ENCODE results near the gene ZDHHC18. TPM values are rescaled to one million over a fixed set of nuclear protein-coding genes. Genes with fewer than 3 reads are reported as not detected.
A peak's percentile ranks its signal among the peaks of the same experiment; 100 is the strongest.

Gene ZDHHC18
- total and polyA plus RNA-seq, 5 donors from 2014 or later: 4.4 to 73.6 (median 14.2) TPM

GRCh38 chr1:26856604-26857469 is 30.3 kb downstream of the ZDHHC18 start:
- H3K4me3 Mint-ChIP-seq: no peak overlapping the region
- peaks cover 0 to 2% (median 0%) of the 10 kb centered on the region in 4 donors for H3K4me1 Mint-ChIP-seq
- peak overlapping the region in 1 of 3 donors; percentile 69 for H3K27ac Mint-ChIP-seq
- H3K4me1 ChIP-seq (ENCODE audit: control insufficient read depth, insufficient read depth, low read length, poor library complexity, severe bottlenecking): no peaks in the 10 kb centered on the region
- H3K4me3 ChIP-seq (ENCODE audit: low read depth, low read length): no peak overlapping the region
- H3K27me3 Mint-ChIP-seq: no peaks in the 10 kb centered on the region
- peaks cover 51% of the 10 kb centered on the region for H3K36me3 ChIP-seq (ENCODE audit: control insufficient read depth, insufficient read depth, low read length)
- no peaks in the 10 kb centered on the region for H3K27me3 ChIP-seq (ENCODE audit: control insufficient read depth, insufficient read depth, low read length)
- DNase-seq (no peak), ATAC-seq (ENCODE audit: low read depth in 2 of 2) (no peak)
- no peak overlapping the region for H3K27ac ChIP-seq (ENCODE audit: insufficient read depth, low read length, poor library complexity, severe bottlenecking)
- no peaks in the 10 kb centered on the region for H3K9me3 Mint-ChIP-seq
- peaks cover 22% of the 10 kb centered on the region for H3K36me3 Mint-ChIP-seq
- no peaks in the 10 kb centered on the region for H3K9me3 ChIP-seq (ENCODE audit: control insufficient read depth in 2 of 2, low read length in 2 of 2)

- no peaks in the 10 kb centered on the region for H3K27me3 Mint-ChIP-seq
- peaks cover 43% of the 10 kb centered on the region for H3K36me3 ChIP-seq (ENCODE audit: control insufficient read depth, insufficient read depth, low read length)
- H3K4me3 Mint-ChIP-seq: no peak overlapping the region
- peaks cover 1% of the 10 kb centered on the region for H3K4me1 ChIP-seq (ENCODE audit: control insufficient read depth, insufficient read depth, low read length, poor library complexity, severe bottlenecking)
- DNase-seq: no peak
- H3K36me3 Mint-ChIP-seq: peaks cover 16% of the 10 kb centered on the region
- H3K4me1 Mint-ChIP-seq: peaks cover 0 to 5% (median 3%) of the 10 kb centered on the region in 4 donors
- no peaks in the 10 kb centered on the region for H3K9me3 ChIP-seq (ENCODE audit: control insufficient read depth in 2 of 2, low read length in 2 of 2)
- no peaks in the 10 kb centered on the region for H3K27me3 ChIP-seq (ENCODE audit: control insufficient read depth, insufficient read depth, low read length)
- no peak overlapping the region for H3K4me3 ChIP-seq (ENCODE audit: low read depth, low read length)
- no peaks in the 10 kb centered on the region for H3K9me3 Mint-ChIP-seq
- no peak overlapping the region for H3K27ac ChIP-seq (ENCODE audit: insufficient read depth, low read length, poor library complexity, severe bottlenecking)
- ATAC-seq (ENCODE audit: low read depth in 2 of 2): no peak
- H3K27ac Mint-ChIP-seq: no peak overlapping the region
Measured at GRCh38 chr1:26857473-26858060, 31.1 kb downstream of the ZDHHC18 start.

DNA sequence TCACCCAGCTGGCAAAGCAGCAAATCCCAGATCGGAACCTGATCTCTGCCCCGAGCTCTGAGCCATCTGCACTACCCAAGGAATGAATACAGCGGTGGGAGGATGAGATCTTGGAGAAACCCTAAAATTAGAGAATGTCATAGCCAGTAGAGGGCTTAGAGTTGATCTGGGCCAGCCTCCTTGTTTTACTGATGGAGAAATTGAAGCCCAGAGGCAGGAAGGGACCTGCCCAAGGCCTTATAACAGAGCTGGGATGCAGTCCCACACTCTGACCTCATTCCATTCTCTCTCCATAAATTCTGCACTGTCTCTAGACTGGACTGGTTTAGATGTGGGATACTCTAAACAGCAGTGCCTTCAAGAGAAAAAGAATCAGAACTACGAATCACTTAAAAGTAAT is 31.7 kb downstream of the ZDHHC18 start:
- ATAC-seq (ENCODE audit: low read depth in 2 of 2): no peak
- Histone ChIP-seq H3K9me3 (ENCODE audit: control insufficient read depth in 2 of 2, low read length in 2 of 2) (no peaks in the 10 kb centered on the region), H3K27me3 (ENCODE audit: control insufficient read depth, insufficient read depth, low read length) (no peaks in the 10 kb centered on the region), H3K4me3 (ENCODE audit: low read depth, low read length) (no peak overlapping the region), H3K4me1 (ENCODE audit: control insufficient read depth, insufficient read depth, low read length, poor library complexity, severe bottlenecking) (peaks cover 5% of the 10 kb centered on the region), H3K27ac (ENCODE audit: insufficient read depth, low read length, poor library complexity, severe bottlenecking) (no peak overlapping the region), H3K36me3 (ENCODE audit: control insufficient read depth, insufficient read depth, low read length) (peaks cover 37% of the 10 kb centered on the region)
- Mint-ChIP-seq H3K9me3 (no peaks in the 10 kb centered on the region), H3K27me3 (no peaks in the 10 kb centered on the region), H3K36me3 (peaks cover 10% of the 10 kb centered on the region), H3K27ac (no peak overlapping the region), H3K4me3 (no peak overlapping the region), H3K4me1 (peaks cover 0 to 10% (median 3%) of the 10 kb centered on the region in 4 donors)
- DNase-seq: no peak

GRCh38 chr1:26858891-26859640 is 32.6 kb downstream of the ZDHHC18 start:
- peaks cover 0 to 18% (median 10%) of the 10 kb centered on the region in 4 donors for H3K4me1 Mint-ChIP-seq
- Histone ChIP-seq H3K27ac (ENCODE audit: insufficient read depth, low read length, poor library complexity, severe bottlenecking) (no peak overlapping the region), H3K36me3 (ENCODE audit: control insufficient read depth, insufficient read depth, low read length) (peaks cover 28% of the 10 kb centered on the region), H3K4me3 (ENCODE audit: low read depth, low read length) (no peak overlapping the region), H3K4me1 (ENCODE audit: control insufficient read depth, insufficient read depth, low read length, poor library complexity, severe bottlenecking) (peaks cover 12% of the 10 kb centered on the region), H3K9me3 (ENCODE audit: control insufficient read depth in 2 of 2, low read length in 2 of 2) (no peaks in the 10 kb centered on the region), H3K27me3 (ENCODE audit: control insufficient read depth, insufficient read depth, low read length) (no peaks in the 10 kb centered on the region)
- no peaks in the 10 kb centered on the region for H3K9me3 Mint-ChIP-seq
- ATAC-seq (ENCODE audit: low read depth in 2 of 2) (no peak), DNase-seq (no peak)
- peaks cover 6% of the 10 kb centered on the region for H3K36me3 Mint-ChIP-seq
- no peak overlapping the region for H3K27ac Mint-ChIP-seq
- peak overlapping the region in 1 of 4 donors; percentile 63 for H3K4me3 Mint-ChIP-seq
- H3K27me3 Mint-ChIP-seq: no peaks in the 10 kb centered on the region

GRCh38 chr1:26861286-26861701 is 34.8 kb downstream of the ZDHHC18 start:
- no peaks in the 10 kb centered on the region for H3K27me3 Mint-ChIP-seq
- ATAC-seq (ENCODE audit: low read depth in 2 of 2) (no peak), DNase-seq (no peak)
- no peaks in the 10 kb centered on the region for H3K9me3 Mint-ChIP-seq
- peak overlapping the region in 2 of 4 donors; percentile 13 to 90 for H3K4me3 Mint-ChIP-seq
- peaks cover 0 to 33% (median 17%) of the 10 kb centered on the region in 4 donors for H3K4me1 Mint-ChIP-seq
- Histone ChIP-seq H3K27me3 (ENCODE audit: control insufficient read depth, insufficient read depth, low read length) (no peaks in the 10 kb centered on the region), H3K9me3 (ENCODE audit: control insufficient read depth in 2 of 2, low read length in 2 of 2) (no peaks in the 10 kb centered on the region), H3K36me3 (ENCODE audit: control insufficient read depth, insufficient read depth, low read length) (peaks cover 7% of the 10 kb centered on the region), H3K4me1 (ENCODE audit: control insufficient read depth, insufficient read depth, low read length, poor library complexity, severe bottlenecking) (peaks cover 21% of the 10 kb centered on the region), H3K4me3 (ENCODE audit: low read depth, low read length) (no peak overlapping the region), H3K27ac (ENCODE audit: insufficient read depth, low read length, poor library complexity, severe bottlenecking) (no peak overlapping the region)
- H3K36me3 Mint-ChIP-seq: no peaks in the 10 kb centered on the region
- H3K27ac Mint-ChIP-seq: peak overlapping the region in 1 of 3 donors; percentile 76

- Histone ChIP-seq H3K27ac (ENCODE audit: insufficient read depth, low read length, poor library complexity, severe bottlenecking) (no peak overlapping the region), H3K9me3 (ENCODE audit: control insufficient read depth in 2 of 2, low read length in 2 of 2) (no peaks in the 10 kb centered on the region), H3K4me3 (ENCODE audit: low read depth, low read length) (no peak overlapping the region), H3K27me3 (ENCODE audit: control insufficient read depth, insufficient read depth, low read length) (no peaks in the 10 kb centered on the region), H3K36me3 (ENCODE audit: control insufficient read depth, insufficient read depth, low read length) (peaks cover 5% of the 10 kb centered on the region), H3K4me1 (ENCODE audit: control insufficient read depth, insufficient read depth, low read length, poor library complexity, severe bottlenecking) (peaks cover 21% of the 10 kb centered on the region)
- peak overlapping the region in 1 of 3 donors; percentile 76 for H3K27ac Mint-ChIP-seq
- H3K4me1 Mint-ChIP-seq: peaks cover 0 to 33% (median 17%) of the 10 kb centered on the region in 4 donors
- no peaks in the 10 kb centered on the region for H3K27me3 Mint-ChIP-seq
- ATAC-seq (ENCODE audit: low read depth in 2 of 2) (no peak), DNase-seq (no peak)
- H3K9me3 Mint-ChIP-seq: no peaks in the 10 kb centered on the region
- H3K36me3 Mint-ChIP-seq: no peaks in the 10 kb centered on the region
- peak overlapping the region in 3 of 4 donors; percentile 43 to 90 (median 86) for H3K4me3 Mint-ChIP-seq
Measured at GRCh38 chr1:26861889-26862378, 35.4 kb downstream of the ZDHHC18 start.
